ENCODE data around the gene RFX3. TPM values are rescaled to one million over a fixed set of nuclear protein-coding genes. Genes with fewer than 3 reads are reported as not detected.
A peak's percentile ranks its signal among the peaks of the same experiment; 100 is the strongest.

RFX3 gene
- total RNA-seq, 2 donors from 2014 or later, result 2.2 to 2.7 TPM

DNA sequence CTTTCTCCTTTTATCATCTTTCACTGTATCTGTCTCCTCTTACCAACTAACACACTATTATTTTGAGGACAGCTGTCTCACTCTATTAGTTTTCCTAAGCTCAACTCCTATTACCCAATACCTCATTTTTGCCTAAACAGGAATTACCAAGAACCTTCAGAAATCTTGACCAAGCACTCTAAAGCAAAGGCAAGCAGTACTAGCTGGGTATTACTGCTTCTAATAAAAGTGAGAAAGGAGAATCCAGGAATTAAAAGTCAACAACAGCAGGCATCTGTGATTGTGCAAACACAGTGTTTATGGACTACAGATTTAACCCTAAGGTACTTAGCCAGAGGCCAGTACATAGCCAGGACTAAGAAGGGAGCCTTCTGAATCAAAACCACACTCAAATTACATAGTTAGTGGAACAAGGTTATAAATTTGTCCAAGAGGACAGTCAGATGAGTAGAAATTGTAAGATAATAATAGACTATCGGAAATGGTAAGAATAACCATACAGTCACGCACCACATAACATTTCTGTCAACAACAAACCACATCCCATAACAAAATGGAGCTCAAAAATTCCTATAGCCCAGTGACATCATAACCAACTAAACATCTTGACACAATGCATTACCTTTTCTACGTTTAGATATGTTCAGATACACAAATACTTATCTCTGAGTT is 8.3 kb downstream of the RFX3 start:
- no peaks in the 10 kb centered on the region for H3K27me3 ChIP-seq
- DNase-seq (ENCODE audit: low spot score), result no peak
- TF ChIP-seq, protein P1, sequence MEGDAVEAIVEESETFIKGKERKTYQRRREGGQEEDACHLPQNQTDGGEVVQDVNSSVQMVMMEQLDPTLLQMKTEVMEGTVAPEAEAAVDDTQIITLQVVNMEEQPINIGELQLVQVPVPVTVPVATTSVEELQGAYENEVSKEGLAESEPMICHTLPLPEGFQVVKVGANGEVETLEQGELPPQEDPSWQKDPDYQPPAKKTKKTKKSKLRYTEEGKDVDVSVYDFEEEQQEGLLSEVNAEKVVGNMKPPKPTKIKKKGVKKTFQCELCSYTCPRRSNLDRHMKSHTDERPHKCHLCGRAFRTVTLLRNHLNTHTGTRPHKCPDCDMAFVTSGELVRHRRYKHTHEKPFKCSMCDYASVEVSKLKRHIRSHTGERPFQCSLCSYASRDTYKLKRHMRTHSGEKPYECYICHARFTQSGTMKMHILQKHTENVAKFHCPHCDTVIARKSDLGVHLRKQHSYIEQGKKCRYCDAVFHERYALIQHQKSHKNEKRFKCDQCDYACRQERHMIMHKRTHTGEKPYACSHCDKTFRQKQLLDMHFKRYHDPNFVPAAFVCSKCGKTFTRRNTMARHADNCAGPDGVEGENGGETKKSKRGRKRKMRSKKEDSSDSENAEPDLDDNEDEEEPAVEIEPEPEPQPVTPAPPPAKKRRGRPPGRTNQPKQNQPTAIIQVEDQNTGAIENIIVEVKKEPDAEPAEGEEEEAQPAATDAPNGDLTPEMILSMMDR (IDR thresholded peaks at IDR 0.05), result no peak
- H3K9me3 ChIP-seq, result no peaks in the 10 kb centered on the region
- H3K4me3 ChIP-seq, result no peak overlapping the region
- H3K27ac ChIP-seq, result peak overlapping the region in 1 of 2 donors; percentile 27
- H3K36me3 ChIP-seq, result no peaks in the 10 kb centered on the region
- H3K4me1 ChIP-seq, result peaks cover 0 to 3% of the 10 kb centered on the region in 2 donors

DNA sequence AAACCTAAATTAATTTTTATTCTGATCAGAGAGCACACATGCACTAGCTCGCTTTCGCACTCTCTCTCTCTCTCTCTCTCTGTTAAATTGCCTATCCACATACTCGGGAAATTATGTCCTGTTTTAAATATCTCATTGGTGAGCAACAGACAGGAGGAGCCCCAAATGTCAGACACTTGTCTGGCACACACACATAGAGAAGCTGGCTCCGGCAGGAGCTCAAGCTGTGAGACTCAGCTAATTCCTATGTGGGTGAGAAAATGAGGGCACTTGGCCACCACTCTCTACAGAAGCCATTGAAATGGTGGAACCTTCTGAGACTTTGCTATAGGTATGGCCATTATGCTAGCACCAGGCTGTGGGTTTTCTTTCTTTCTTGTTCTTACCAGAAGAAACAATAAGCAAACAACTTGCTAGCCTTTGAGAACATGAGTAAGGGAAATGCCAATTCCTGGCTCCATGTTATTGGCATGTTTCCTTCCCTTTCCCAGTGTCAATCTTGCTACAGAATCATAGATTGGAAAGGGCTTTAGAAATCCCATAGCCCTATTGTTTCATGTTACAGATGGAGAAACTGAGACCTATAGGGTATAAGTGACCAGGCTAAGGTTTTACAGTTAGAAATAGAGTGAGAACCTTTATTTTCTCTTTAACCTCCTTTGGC is 9.0 kb downstream of the RFX3 start:
- Histone ChIP-seq H3K4me1 (peaks cover 0 to 3% of the 10 kb centered on the region in 2 donors), H3K36me3 (no peaks in the 10 kb centered on the region), H3K9me3 (no peaks in the 10 kb centered on the region), H3K27me3 (no peaks in the 10 kb centered on the region), H3K4me3 (no peak overlapping the region), H3K27ac (peak overlapping the region in 1 of 2 donors; percentile 27)
- DNase-seq (ENCODE audit: low spot score), result no peak
- TF ChIP-seq, protein P1 (IDR thresholded peaks at IDR 0.05), result no peak

DNA sequence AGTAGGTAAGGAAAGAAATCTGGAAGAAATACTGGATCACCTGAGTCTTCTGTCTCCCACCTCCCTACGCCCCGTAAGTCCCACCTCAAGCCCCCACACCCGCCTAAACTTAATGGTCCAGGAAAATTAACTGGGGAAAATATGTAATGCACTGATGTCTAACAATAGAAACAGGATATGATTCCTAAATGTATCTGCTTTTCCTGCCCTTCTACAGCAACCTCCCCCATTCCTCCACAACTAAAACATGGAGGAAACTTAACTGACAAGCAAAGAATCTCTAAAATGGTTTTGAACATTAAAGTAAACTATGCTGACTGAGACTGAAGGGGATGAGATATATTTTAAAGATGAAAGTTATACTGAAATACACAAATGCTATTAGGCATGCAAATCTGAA is 10.4 kb downstream of the RFX3 start:
- DNase-seq (ENCODE audit: low spot score), result no peak
- Histone ChIP-seq H3K27ac (no peak overlapping the region), H3K36me3 (no peaks in the 10 kb centered on the region), H3K27me3 (no peaks in the 10 kb centered on the region), H3K4me1 (peaks cover 0 to 3% of the 10 kb centered on the region in 2 donors), H3K9me3 (no peaks in the 10 kb centered on the region), H3K4me3 (no peak overlapping the region)
- TF ChIP-seq, protein P1 (IDR thresholded peaks at IDR 0.05), result no peak

GRCh38 chr9:3514786-3515185 is 11.0 kb downstream of the RFX3 start:
- DNase-seq (ENCODE audit: low spot score), result no peak
- Histone ChIP-seq H3K4me1 (peaks cover 0 to 3% of the 10 kb centered on the region in 2 donors), H3K4me3 (no peak overlapping the region), H3K36me3 (no peaks in the 10 kb centered on the region), H3K27me3 (no peaks in the 10 kb centered on the region), H3K27ac (no peak overlapping the region), H3K9me3 (no peaks in the 10 kb centered on the region)
- TF ChIP-seq, protein P1 (IDR thresholded peaks at IDR 0.05), result no peak

DNA sequence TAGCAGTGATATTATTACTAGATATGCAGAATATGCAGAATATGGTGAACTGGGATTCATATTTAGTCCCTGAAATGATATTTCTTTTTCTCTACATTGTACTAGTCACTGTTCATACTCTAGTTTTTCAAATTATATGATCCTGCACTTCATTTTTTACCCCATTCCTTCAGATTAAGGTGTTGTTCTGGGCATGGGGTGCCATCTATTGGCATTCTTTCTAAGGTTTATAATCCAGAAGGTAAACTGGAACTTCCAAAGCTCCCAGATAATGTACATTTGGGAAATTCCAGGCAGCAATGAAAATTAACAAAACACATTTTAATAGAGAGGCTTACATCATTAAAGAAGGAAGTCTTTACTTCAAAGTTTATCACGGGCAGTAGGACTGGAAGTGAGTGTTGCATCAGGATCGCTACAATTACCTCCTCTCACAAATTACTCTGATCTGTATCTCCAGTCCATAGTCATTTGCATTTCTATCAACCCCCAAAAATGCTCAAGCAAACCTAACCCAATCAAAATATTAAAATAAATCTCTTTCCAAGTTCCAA is 12.5 kb downstream of the RFX3 start:
- DNase-seq (ENCODE audit: low spot score), result no peak
- H3K27ac ChIP-seq, result no peak overlapping the region
- no peaks in the 10 kb centered on the region for H3K27me3 ChIP-seq
- H3K9me3 ChIP-seq, result no peaks in the 10 kb centered on the region
- TF ChIP-seq, protein P1 (IDR thresholded peaks at IDR 0.05), result no peak
- H3K4me3 ChIP-seq, result no peak overlapping the region
- H3K36me3 ChIP-seq, result no peaks in the 10 kb centered on the region
- H3K4me1 ChIP-seq, result peaks cover 0 to 11% of the 10 kb centered on the region in 2 donors
